ENCODE data around the gene RABGAP1L. TPM values are rescaled to one million over a fixed set of nuclear protein-coding genes. Genes with fewer than 3 reads are reported as not detected.
A peak's percentile ranks its signal among the peaks of the same experiment; 100 is the strongest.

Gene RABGAP1L
- total and polyA plus RNA-seq, 12 donors, result 13.0 to 167 (median 109) TPM

GRCh38 chr1:174189428-174190062 lies 30.2 kb downstream of the RABGAP1L start:
- WGBS, 2 donors, result 89 to 92% methylated on average over 4 of the region's 4 CpGs
- H3K9me3 ChIP-seq, result peaks cover 0 to 16% (median 3%) of the 10 kb centered on the region in 11 donors
- intact Hi-C loops (cut with DNase I), result no loop called here
- DNase-seq, result no peak
- H3K4me1 ChIP-seq, result peaks cover 0 to 17% (median 7%) of the 10 kb centered on the region in 9 donors
- no peaks in the 10 kb centered on the region for H3K27me3 ChIP-seq
- no peaks in the 10 kb centered on the region for H3K36me3 ChIP-seq
- ATAC-seq, result peak in 1 of 8 donors; percentile 22
- H3K4me3 ChIP-seq, result no peak overlapping the region
- no peak overlapping the region for H3K27ac ChIP-seq
- no peak for TF ChIP-seq CTCF (IDR thresholded peaks at IDR 0.05)

- no peak overlapping the region for H3K4me3 ChIP-seq
- 70 to 72% methylated on average over 6 of the region's 6 CpGs for WGBS, 2 donors
- H3K27me3 ChIP-seq, result no peaks in the 10 kb centered on the region
- no peak for DNase-seq
- peak overlapping the region in 2 of 10 donors; percentile 33 to 45 for H3K27ac ChIP-seq
- intact Hi-C loops (cut with DNase I), result no loop called here
- peaks cover 0 to 20% (median 7%) of the 10 kb centered on the region in 9 donors for H3K4me1 ChIP-seq
- no peak for TF ChIP-seq CTCF (IDR thresholded peaks at IDR 0.05)
- H3K36me3 ChIP-seq, result no peaks in the 10 kb centered on the region
- ATAC-seq, result no peak
- H3K9me3 ChIP-seq, result peaks cover 0 to 16% (median 3%) of the 10 kb centered on the region in 11 donors
Measured at GRCh38 chr1:174190691-174191199, 31.4 kb downstream of the RABGAP1L start.

GRCh38 chr1:174191349-174191862 lies 32.1 kb downstream of the RABGAP1L start:
- no peak overlapping the region for H3K4me3 ChIP-seq
- ATAC-seq (no peak), DNase-seq (no peak)
- 81 to 85% methylated on average over 4 of the region's 4 CpGs for WGBS, 2 donors
- no peaks in the 10 kb centered on the region for H3K36me3 ChIP-seq
- H3K27ac ChIP-seq, result no peak overlapping the region
- H3K9me3 ChIP-seq, result peaks cover 0 to 16% (median 3%) of the 10 kb centered on the region in 11 donors
- peaks cover 0 to 20% (median 7%) of the 10 kb centered on the region in 9 donors for H3K4me1 ChIP-seq
- intact Hi-C loops (cut with DNase I), result no loop called here
- no peak for TF ChIP-seq CTCF (IDR thresholded peaks at IDR 0.05)
- H3K27me3 ChIP-seq, result no peaks in the 10 kb centered on the region

- Histone ChIP-seq H3K4me1 (peaks cover 0 to 20% (median 11%) of the 10 kb centered on the region in 9 donors), H3K27me3 (no peaks in the 10 kb centered on the region), H3K27ac (no peak overlapping the region), H3K36me3 (no peaks in the 10 kb centered on the region), H3K4me3 (no peak overlapping the region), H3K9me3 (no peaks in the 10 kb centered on the region)
- no peak for TF ChIP-seq CTCF (IDR thresholded peaks at IDR 0.05)
- no peak for ATAC-seq
- WGBS, 2 donors, result 84 to 90% methylated on average over 6 of the region's 6 CpGs
- intact Hi-C loops (cut with DNase I), result no loop called here
- DNase-seq, result no peak
Measured at GRCh38 chr1:174194461-174194860, 35.1 kb downstream of the RABGAP1L start.
